Neural cell (in vitro differentiated cells): ENCODE data around the gene TEX2. TPM values are rescaled to one million over a fixed set of nuclear protein-coding genes. Genes with fewer than 3 reads are reported as not detected.

ENCODE experiments used
- H2AFZ ChIP-seq: fragments of 200-600, 300-800 bp; sonication (generic), shearing (Covaris generic); 2 replicates; pipeline ENCODE4 v1.6.0; 2014; ENCODE audit warnings: low read depth, mild to moderate bottlenecking, antibody characterized with exemption, low read length, moderate library complexity
- H3F3A ChIP-seq: fragments of 200-600 bp; shearing (Covaris generic); 2 replicates; pipeline ENCODE4 v1.6.1; 2016; ENCODE audit warnings: mild to moderate bottlenecking, moderate library complexity, mixed read lengths, antibody characterized with exemption, low read length; ENCODE audit not compliant: insufficient read depth, poor library complexity, severe bottlenecking
- H3K27ac ChIP-seq: fragments of 200-600, 300-800 bp; sonication (generic), shearing (Covaris generic); 2 replicates; pipeline ENCODE4 v1.5.1; 2014; ENCODE audit warnings: mild to moderate bottlenecking, low read length, moderate library complexity
- H3K27me3 ChIP-seq: fragments of 300-800, 200-600 bp; sonication (generic), shearing (Covaris generic); 2 replicates; pipeline ENCODE4 v1.6.0; 2014; ENCODE audit warnings: mild to moderate bottlenecking, low read depth, low read length, moderate library complexity; ENCODE audit not compliant: insufficient read depth
- H3K36me3 ChIP-seq: fragments of 300-800, 200-600 bp; sonication (generic), shearing (Covaris generic); 2 replicates; pipeline ENCODE4 v1.5.1; 2014; ENCODE audit warnings: mild to moderate bottlenecking, antibody characterized with exemption, low read length, moderate library complexity; ENCODE audit not compliant: insufficient read depth
- H3K4me2 ChIP-seq: fragments of 300-800, 200-600 bp; sonication (generic), shearing (Covaris generic); 2 replicates; pipeline ENCODE4 v1.6.0; 2014; ENCODE audit warnings: mild to moderate bottlenecking, low read length
- H3K4me3 ChIP-seq: fragments of 300-800, 200-600 bp; sonication (generic), shearing (Covaris generic); 2 replicates; pipeline ENCODE4 v1.5.1; 2014; ENCODE audit warnings: mild to moderate bottlenecking, low read length, moderate library complexity
- H3K79me2 ChIP-seq: fragments of 200-600 bp; shearing (Covaris generic); replicated peaks from 2 replicates; pipeline ENCODE4 v1.6.0; 2014; ENCODE audit warnings: mild to moderate bottlenecking, low read length, moderate library complexity; ENCODE audit not compliant: insufficient read depth
- H3K9ac ChIP-seq: fragments of 300-800, 200-600 bp; sonication (generic), shearing (Covaris generic); 2 replicates; pipeline ENCODE4 v1.6.1; 2016; ENCODE audit warnings: mild to moderate bottlenecking, low read length, mixed read lengths
- H3K9me2 ChIP-seq: fragments of 200-600 bp; shearing (Covaris generic); 2 replicates; pipeline ENCODE4 v1.6.1; 2016; ENCODE audit warnings: mild to moderate bottlenecking, low read length, mixed read lengths; ENCODE audit not compliant: insufficient read depth
- H3K9me3 ChIP-seq: fragments of 200-600, 300-800 bp; sonication (generic), shearing (Covaris generic); 2 replicates; pipeline ENCODE4 v1.6.1; 2016; ENCODE audit warnings: mild to moderate bottlenecking, mixed run types, low read length, moderate library complexity, mixed read lengths
- H4K20me1 ChIP-seq: fragments of 200-600 bp; shearing (Covaris generic); 2 replicates; pipeline ENCODE4 v1.6.1; 2016; ENCODE audit warnings: mild to moderate bottlenecking, mixed run types; ENCODE audit not compliant: insufficient read depth
- EP300 ChIP-seq: fragments of 450-650 bp; conservative IDR thresholded peaks from 2 replicates; pipeline ENCODE4 v1.6.1; 2014; ENCODE audit warnings: antibody characterized with exemption, mild to moderate bottlenecking, moderate library complexity; ENCODE audit not compliant: poor library complexity, severe bottlenecking
- EZH2 ChIP-seq: fragments of 200-600, 300-800 bp; shearing (Covaris generic), sonication (generic); IDR thresholded peaks from 2 replicates; pipeline ENCODE4 v1.6.1; 2014; ENCODE audit warnings: antibody characterized with exemption, low read length, borderline replicate concordance, mild to moderate bottlenecking; ENCODE audit not compliant: insufficient read depth, poor library complexity, severe bottlenecking
- MXI1 ChIP-seq: fragments of 450-650 bp; conservative IDR thresholded peaks from 2 replicates; pipeline ENCODE4 v1.6.1; 2014; ENCODE audit warnings: antibody characterized with exemption, mild to moderate bottlenecking; ENCODE audit not compliant: poor library complexity, severe bottlenecking
- POLR2AphosphoS5 ChIP-seq: IDR thresholded peaks from 2 replicates; pipeline ENCODE4 v1.6.1; 2012
- RAD21 ChIP-seq: fragments of 450-650 bp; conservative IDR thresholded peaks from 2 replicates; pipeline ENCODE4 v1.6.1; 2014; ENCODE audit warnings: antibody characterized with exemption, mild to moderate bottlenecking, moderate library complexity
- SMC3 ChIP-seq: fragments of 450-650 bp; conservative IDR thresholded peaks from 2 replicates; pipeline ENCODE4 v1.6.1; 2014; ENCODE audit warnings: antibody characterized with exemption, mild to moderate bottlenecking, moderate library complexity; ENCODE audit not compliant: poor library complexity
- TAF1 ChIP-seq: IDR thresholded peaks from 2 replicates; pipeline ENCODE4 v1.6.1; 2012; ENCODE audit warnings: low read depth
- polyA plus RNA-seq: library from polyadenylated mRNA; depleted of rRNA; stranded (reverse); fragments of >200 nt; gene quantifications from 2 replicates; pipeline ENCODE4 v1.2.3, GENCODE V29; 2014
- TF ChIP-seq, protein P1 (sequence below): IDR thresholded peaks from 2 replicates; pipeline ENCODE4 v1.6.1; 2012; ENCODE audit warnings: borderline replicate concordance
- TF ChIP-seq, protein P2 (sequence below): fragments of 450-650 bp; IDR thresholded peaks from 2 replicates; pipeline ENCODE4 v1.5.1; 2014; ENCODE audit warnings: antibody characterized with exemption, mild to moderate bottlenecking, moderate library complexity; ENCODE audit not compliant: poor library complexity, severe bottlenecking

The TEX2 gene
- polyA plus RNA-seq, 1 donor from 2014 or later = 19.7 TPM

DNA sequence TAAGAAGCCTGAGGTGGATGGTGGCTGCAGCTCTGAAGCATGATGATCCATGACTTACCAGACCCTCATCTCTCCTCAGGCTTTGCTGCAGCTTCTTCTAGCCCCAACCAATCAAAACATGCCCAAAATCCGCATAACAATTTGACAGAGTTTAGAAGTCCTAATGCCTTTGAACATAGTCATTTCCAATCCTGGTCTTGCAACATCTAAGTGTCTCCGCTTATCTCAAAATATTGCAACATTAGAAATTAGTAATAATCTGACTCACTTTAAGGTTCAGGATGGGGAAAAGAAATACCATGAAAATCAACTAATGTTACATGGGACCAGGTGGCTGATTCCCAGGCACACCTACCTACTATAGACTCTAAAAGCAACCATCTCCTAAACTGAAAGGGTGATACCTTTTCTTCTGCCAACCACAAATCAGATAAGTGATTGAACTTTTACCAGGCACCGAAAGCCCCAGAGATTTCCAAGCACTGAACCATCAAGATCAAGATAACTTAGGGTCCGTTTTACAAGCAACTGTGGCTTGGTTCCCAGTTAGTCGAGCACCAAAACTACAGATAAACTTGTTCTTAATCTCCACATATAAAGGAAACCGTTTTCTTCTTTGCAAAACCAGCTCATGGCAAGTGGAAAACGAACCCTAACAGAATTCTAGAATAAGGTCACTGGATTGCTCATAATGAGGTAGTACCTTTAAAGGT is 147.1 kb downstream of the TEX2 start:
- no peaks in the 10 kb centered on the region for H3K9me3 ChIP-seq
- H3K79me2 ChIP-seq = no peaks in the 10 kb centered on the region
- TF ChIP-seq EP300 (no peak), RAD21 (no peak), EZH2 (no peak), TAF1 (no peak), MXI1 (no peak), POLR2AphosphoS5 (no peak), SMC3 (no peak)
- TF ChIP-seq, protein P1, sequence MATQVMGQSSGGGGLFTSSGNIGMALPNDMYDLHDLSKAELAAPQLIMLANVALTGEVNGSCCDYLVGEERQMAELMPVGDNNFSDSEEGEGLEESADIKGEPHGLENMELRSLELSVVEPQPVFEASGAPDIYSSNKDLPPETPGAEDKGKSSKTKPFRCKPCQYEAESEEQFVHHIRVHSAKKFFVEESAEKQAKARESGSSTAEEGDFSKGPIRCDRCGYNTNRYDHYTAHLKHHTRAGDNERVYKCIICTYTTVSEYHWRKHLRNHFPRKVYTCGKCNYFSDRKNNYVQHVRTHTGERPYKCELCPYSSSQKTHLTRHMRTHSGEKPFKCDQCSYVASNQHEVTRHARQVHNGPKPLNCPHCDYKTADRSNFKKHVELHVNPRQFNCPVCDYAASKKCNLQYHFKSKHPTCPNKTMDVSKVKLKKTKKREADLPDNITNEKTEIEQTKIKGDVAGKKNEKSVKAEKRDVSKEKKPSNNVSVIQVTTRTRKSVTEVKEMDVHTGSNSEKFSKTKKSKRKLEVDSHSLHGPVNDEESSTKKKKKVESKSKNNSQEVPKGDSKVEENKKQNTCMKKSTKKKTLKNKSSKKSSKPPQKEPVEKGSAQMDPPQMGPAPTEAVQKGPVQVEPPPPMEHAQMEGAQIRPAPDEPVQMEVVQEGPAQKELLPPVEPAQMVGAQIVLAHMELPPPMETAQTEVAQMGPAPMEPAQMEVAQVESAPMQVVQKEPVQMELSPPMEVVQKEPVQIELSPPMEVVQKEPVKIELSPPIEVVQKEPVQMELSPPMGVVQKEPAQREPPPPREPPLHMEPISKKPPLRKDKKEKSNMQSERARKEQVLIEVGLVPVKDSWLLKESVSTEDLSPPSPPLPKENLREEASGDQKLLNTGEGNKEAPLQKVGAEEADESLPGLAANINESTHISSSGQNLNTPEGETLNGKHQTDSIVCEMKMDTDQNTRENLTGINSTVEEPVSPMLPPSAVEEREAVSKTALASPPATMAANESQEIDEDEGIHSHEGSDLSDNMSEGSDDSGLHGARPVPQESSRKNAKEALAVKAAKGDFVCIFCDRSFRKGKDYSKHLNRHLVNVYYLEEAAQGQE = no peak
- TF ChIP-seq, protein P2, sequence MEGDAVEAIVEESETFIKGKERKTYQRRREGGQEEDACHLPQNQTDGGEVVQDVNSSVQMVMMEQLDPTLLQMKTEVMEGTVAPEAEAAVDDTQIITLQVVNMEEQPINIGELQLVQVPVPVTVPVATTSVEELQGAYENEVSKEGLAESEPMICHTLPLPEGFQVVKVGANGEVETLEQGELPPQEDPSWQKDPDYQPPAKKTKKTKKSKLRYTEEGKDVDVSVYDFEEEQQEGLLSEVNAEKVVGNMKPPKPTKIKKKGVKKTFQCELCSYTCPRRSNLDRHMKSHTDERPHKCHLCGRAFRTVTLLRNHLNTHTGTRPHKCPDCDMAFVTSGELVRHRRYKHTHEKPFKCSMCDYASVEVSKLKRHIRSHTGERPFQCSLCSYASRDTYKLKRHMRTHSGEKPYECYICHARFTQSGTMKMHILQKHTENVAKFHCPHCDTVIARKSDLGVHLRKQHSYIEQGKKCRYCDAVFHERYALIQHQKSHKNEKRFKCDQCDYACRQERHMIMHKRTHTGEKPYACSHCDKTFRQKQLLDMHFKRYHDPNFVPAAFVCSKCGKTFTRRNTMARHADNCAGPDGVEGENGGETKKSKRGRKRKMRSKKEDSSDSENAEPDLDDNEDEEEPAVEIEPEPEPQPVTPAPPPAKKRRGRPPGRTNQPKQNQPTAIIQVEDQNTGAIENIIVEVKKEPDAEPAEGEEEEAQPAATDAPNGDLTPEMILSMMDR = no peak
- H3K4me2 ChIP-seq = no peak overlapping the region
- H3K4me3 ChIP-seq = no peak overlapping the region
- H2AFZ ChIP-seq = no peak overlapping the region
- H3K27ac ChIP-seq = no peak overlapping the region
- H3F3A ChIP-seq = no peaks in the 10 kb centered on the region
- H3K9ac ChIP-seq = no peak overlapping the region
- no peaks in the 10 kb centered on the region for H3K27me3 ChIP-seq
- H3K9me2 ChIP-seq = no peaks in the 10 kb centered on the region
- no peaks in the 10 kb centered on the region for H3K36me3 ChIP-seq
- no peaks in the 10 kb centered on the region for H4K20me1 ChIP-seq

DNA sequence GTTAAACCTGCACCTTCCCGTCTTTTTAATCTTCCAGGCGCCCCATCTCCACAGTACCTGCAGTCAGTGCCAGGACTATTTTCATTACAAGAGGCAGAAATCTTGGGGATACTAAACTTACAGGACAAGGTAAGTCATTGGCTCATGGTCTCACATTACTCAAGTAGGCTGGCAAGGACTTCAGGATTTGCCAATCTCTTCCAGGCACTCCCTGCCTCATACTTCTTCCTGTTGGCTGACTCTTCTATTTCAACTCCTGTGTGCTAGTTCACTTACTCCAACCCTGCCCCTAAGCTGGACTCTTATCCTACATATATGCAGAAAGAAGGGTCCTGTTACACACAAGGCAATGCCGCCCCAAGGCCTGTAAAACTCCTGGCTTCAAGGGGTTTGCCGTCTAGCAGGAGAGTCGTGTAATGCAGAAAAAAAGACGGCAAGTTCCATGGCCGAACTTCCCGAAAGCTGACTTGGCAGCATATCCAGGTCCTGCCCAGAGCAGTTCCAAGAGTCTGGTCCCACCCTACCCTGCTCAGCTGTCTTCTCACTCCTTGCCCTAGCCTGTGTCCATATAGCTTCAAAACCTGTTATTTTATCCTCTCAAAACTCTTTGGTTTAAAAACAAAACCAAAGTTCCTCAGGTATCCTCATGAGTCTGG is 147.9 kb downstream of the TEX2 start:
- Histone ChIP-seq H4K20me1 (no peaks in the 10 kb centered on the region), H3K36me3 (no peaks in the 10 kb centered on the region), H2AFZ (no peak overlapping the region), H3K4me3 (no peak overlapping the region), H3K79me2 (no peaks in the 10 kb centered on the region), H3K4me2 (no peak overlapping the region), H3K9ac (no peak overlapping the region), H3K27ac (no peak overlapping the region), H3K9me2 (no peaks in the 10 kb centered on the region), H3F3A (no peaks in the 10 kb centered on the region), H3K9me3 (no peaks in the 10 kb centered on the region), H3K27me3 (no peaks in the 10 kb centered on the region)
- TF ChIP-seq, protein P2 = no peak
- TF ChIP-seq RAD21 (no peak), EZH2 (no peak), SMC3 (no peak), TAF1 (no peak), POLR2AphosphoS5 (no peak), EP300 (no peak), MXI1 (no peak)
- TF ChIP-seq, protein P1 = no peak
